ENCODE measurements around the gene ARL4C. TPM values are rescaled to one million over a fixed set of nuclear protein-coding genes. Genes with fewer than 3 reads are reported as not detected.

The ARL4C gene
- total and polyA plus RNA-seq, 4 donors: 1.4 to 2.8 (median 2.1) TPM

GRCh38 chr2:234491281-234491680, 5.6 kb downstream of the ARL4C start:
- TF ChIP-seq, protein P1, sequence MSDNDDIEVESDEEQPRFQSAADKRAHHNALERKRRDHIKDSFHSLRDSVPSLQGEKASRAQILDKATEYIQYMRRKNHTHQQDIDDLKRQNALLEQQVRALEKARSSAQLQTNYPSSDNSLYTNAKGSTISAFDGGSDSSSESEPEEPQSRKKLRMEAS (IDR thresholded peaks at IDR 0.05): no peak
- TF ChIP-seq EGR1 (IDR thresholded peaks at IDR 0.05; ENCODE audit: low read depth in 2 of 2) (no peak), FOXA2 (IDR thresholded peaks at IDR 0.05) (no peak), NR2F2 (IDR thresholded peaks at IDR 0.05) (no peak), HNF4A (conservative IDR thresholded peaks at IDR 0.05) (no peak), REST (IDR thresholded peaks at IDR 0.05) (no peak), JUND (IDR thresholded peaks at IDR 0.05) (no peak)
- TF ChIP-seq, protein P2, sequence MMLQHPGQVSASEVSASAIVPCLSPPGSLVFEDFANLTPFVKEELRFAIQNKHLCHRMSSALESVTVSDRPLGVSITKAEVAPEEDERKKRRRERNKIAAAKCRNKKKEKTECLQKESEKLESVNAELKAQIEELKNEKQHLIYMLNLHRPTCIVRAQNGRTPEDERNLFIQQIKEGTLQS (IDR thresholded peaks at IDR 0.05): no peak
- Histone ChIP-seq H3K27me3 (ENCODE audit: control insufficient read depth in 4 of 4, insufficient read depth in 4 of 4, low read length in 3 of 4) (no peaks in the 10 kb centered on the region), H3K27ac (ENCODE audit: low read depth in 1 of 2, low read length in 2 of 2) (no peak overlapping the region), H3K36me3 (ENCODE audit: control insufficient read depth in 4 of 4, insufficient read depth in 3 of 4, low read depth in 1 of 4, low read length in 3 of 4) (no peaks in the 10 kb centered on the region), H3K9me3 (ENCODE audit: control insufficient read depth in 4 of 4, low read length in 3 of 4) (no peaks in the 10 kb centered on the region), H3K4me3 (ENCODE audit: low read depth in 1 of 3, low read length in 3 of 3) (no peak overlapping the region), H3K9ac (ENCODE audit: low read depth in 1 of 2, low read length in 2 of 2) (no peak overlapping the region), H3K4me1 (ENCODE audit: control insufficient read depth in 4 of 4, insufficient read depth in 4 of 4, low read length in 3 of 4) (peaks cover 3 to 11% (median 10%) of the 10 kb centered on the region in 4 donors)
- no peak for DNase-seq (ENCODE audit: low spot score)
- 81% methylated on average over 4 of the region's 4 CpGs for WGBS

- H3K4me3 ChIP-seq (ENCODE audit: low read depth in 1 of 3, low read length in 3 of 3): no peak overlapping the region
- WGBS: 81% methylated on average over 15 of the region's 15 CpGs
- DNase-seq (ENCODE audit: low spot score): no peak
- H3K36me3 ChIP-seq (ENCODE audit: control insufficient read depth in 4 of 4, insufficient read depth in 3 of 4, low read depth in 1 of 4, low read length in 3 of 4): no peaks in the 10 kb centered on the region
- TF ChIP-seq SP1 (IDR thresholded peaks at IDR 0.05) (no peak), EGR1 (IDR thresholded peaks at IDR 0.05; ENCODE audit: low read depth in 2 of 2) (no peak), RXRA (IDR thresholded peaks at IDR 0.05) (no peak), FOXA1 (IDR thresholded peaks at IDR 0.05) (no peak), JUND (IDR thresholded peaks at IDR 0.05) (no peak), NR2F2 (IDR thresholded peaks at IDR 0.05) (no peak), CTCF (IDR thresholded peaks at IDR 0.05; ENCODE audit: low read depth, low read length, missing input control) (no peak), TAF1 (conservative IDR thresholded peaks at IDR 0.05) (no peak), HNF4A (conservative IDR thresholded peaks at IDR 0.05) (no peak)
- TF ChIP-seq, protein P3, sequence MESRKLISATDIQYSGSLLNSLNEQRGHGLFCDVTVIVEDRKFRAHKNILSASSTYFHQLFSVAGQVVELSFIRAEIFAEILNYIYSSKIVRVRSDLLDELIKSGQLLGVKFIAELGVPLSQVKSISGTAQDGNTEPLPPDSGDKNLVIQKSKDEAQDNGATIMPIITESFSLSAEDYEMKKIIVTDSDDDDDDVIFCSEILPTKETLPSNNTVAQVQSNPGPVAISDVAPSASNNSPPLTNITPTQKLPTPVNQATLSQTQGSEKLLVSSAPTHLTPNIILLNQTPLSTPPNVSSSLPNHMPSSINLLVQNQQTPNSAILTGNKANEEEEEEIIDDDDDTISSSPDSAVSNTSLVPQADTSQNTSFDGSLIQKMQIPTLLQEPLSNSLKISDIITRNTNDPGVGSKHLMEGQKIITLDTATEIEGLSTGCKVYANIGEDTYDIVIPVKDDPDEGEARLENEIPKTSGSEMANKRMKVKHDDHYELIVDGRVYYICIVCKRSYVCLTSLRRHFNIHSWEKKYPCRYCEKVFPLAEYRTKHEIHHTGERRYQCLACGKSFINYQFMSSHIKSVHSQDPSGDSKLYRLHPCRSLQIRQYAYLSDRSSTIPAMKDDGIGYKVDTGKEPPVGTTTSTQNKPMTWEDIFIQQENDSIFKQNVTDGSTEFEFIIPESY (IDR thresholded peaks at IDR 0.05): no peak
- H3K27ac ChIP-seq (ENCODE audit: low read depth in 1 of 2, low read length in 2 of 2): no peak overlapping the region
- no peaks in the 10 kb centered on the region for H3K9me3 ChIP-seq (ENCODE audit: control insufficient read depth in 4 of 4, low read length in 3 of 4)
- H3K4me1 ChIP-seq (ENCODE audit: control insufficient read depth in 4 of 4, insufficient read depth in 4 of 4, low read length in 3 of 4): peaks cover 0 to 4% (median 3%) of the 10 kb centered on the region in 4 donors
- H3K27me3 ChIP-seq (ENCODE audit: control insufficient read depth in 4 of 4, insufficient read depth in 4 of 4, low read length in 3 of 4): no peaks in the 10 kb centered on the region
- peak overlapping the region in 1 of 2 donors; percentile 55 for H3K9ac ChIP-seq (ENCODE audit: low read depth in 1 of 2, low read length in 2 of 2)
Observed at GRCh38 chr2:234490271-234491091, 6.4 kb downstream of the ARL4C start.

Data from liver (tissue), 9 donors.